ENCODE results near the gene AJUBA.
"Not testable (repeated sequence)": the region's sequence is repeated elsewhere in the genome, so short reads cannot be mapped to it uniquely, and the experiment has no call there.

The AJUBA gene

GRCh38 chr14:22979748-22980392, 2.5 kb downstream of the AJUBA start:
- no peak for DNase-seq
- no peak for TF ChIP-seq POLR2A (IDR thresholded peaks at IDR 0.05; ENCODE audit: low read length)
- TF ChIP-seq GATA1 (IDR thresholded peaks at IDR 0.05; ENCODE audit: low read depth, low read length) = no peak

DNA sequence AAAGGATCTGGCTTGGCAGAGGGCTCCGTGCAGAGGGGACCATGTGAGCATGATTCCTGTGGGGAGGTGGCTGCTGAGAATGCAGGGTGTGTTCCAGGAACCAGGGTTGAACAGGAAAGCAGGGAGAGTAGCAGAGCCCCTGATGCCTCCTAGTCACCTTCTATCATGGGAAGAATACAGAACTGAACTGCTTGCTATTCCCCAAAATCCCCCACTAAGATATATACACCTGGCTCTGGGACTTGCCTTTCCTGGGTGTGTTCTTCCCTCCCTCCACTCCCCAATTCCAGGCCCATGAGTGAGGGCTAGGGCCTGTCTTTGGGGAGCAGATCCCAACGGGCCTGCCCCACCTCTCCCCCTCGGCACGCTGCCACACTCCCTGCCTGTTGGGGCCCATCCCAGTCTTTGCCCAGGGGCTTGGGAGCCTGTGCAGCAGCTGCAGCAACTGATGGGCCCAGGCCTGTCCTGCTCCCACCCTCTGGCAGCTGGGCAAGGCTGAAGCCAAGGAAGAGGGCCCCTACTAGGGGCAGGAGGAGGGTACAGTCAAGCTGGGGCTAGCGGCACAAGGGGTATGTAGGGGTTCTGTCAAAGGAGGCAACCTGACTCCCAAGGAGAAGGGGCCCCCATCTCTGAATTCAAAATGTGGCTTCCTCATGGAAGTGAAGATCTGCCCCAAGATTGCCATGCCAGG, 3.2 kb downstream of the AJUBA start:
- no peak for DNase-seq
- TF ChIP-seq GATA1 (IDR thresholded peaks at IDR 0.05; ENCODE audit: low read depth, low read length) = no peak
- TF ChIP-seq POLR2A (IDR thresholded peaks at IDR 0.05; ENCODE audit: low read length) = no peak

DNA sequence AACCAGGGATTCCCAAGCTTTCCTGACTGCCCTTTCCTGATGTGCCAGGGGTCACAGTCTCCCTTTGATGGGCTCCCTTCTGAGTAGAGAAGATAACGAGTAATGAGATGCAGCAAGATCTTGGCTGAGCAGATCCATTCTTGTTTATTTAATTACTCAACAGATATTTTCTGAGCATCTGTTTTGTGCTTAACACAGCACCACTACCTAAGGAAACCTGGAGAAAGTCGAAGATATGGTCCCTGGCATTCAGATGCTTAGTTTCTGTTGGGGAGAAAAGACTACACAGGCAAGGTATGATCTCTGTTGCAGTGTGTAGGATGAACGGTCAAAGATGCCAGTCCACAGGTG, 3.9 kb downstream of the AJUBA start:
- no peak for TF ChIP-seq GATA1 (IDR thresholded peaks at IDR 0.05; ENCODE audit: low read depth, low read length)
- no peak for TF ChIP-seq POLR2A (IDR thresholded peaks at IDR 0.05; ENCODE audit: low read length)
- no peak for DNase-seq

DNA sequence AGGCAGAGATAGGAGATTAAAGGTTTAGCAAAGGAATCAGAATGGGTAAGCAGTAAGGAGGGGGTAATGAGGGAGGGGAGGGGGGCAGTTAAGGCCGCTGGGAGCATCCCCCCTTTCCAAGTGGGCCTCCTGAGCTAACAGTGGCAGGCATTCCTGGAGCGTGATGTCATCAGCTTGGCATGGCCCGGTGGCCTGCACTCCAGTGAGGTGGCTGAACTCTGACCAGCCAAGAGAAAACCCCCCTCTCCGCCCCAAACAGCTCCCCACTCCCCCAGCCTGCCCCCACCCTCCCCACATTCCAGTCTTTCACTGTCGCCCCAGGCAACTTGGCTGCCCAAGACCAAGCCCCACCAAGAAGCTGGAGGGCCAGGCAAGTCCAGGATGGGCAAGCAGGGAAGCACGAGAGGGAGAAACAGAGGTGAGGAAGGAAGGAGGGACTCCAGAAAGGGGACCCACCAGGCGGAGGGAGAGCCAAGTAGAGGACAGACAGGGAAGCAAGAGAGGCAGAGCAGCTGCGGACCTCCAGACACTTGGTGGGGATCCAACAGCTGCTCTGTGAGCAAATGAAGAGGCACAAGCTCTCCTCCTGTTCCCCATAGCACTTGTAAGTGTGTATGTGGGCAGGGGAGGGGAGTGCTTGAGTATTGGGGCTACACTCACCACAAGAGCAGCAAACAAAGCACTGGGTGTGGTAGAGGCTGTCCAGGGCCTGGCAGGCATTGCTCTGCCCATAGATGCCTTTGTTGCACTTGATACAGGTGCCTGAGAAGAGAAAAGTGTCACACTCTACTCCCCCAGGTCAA, 4.5 kb downstream of the AJUBA start:
- no peak for DNase-seq

GRCh38 chr14:22977434-22977683, 5.0 kb downstream of the AJUBA start:
- TF ChIP-seq POLR2A (IDR thresholded peaks at IDR 0.05; ENCODE audit: low read length) (no peak), GATA1 (IDR thresholded peaks at IDR 0.05; ENCODE audit: low read depth, low read length) (no peak)

More for the DNA sequence above, 4.5 kb downstream of the AJUBA start:
- TF ChIP-seq GATA1 (IDR thresholded peaks at IDR 0.05; ENCODE audit: low read depth, low read length) (no peak), POLR2A (IDR thresholded peaks at IDR 0.05; ENCODE audit: low read length) (no peak)

DNA sequence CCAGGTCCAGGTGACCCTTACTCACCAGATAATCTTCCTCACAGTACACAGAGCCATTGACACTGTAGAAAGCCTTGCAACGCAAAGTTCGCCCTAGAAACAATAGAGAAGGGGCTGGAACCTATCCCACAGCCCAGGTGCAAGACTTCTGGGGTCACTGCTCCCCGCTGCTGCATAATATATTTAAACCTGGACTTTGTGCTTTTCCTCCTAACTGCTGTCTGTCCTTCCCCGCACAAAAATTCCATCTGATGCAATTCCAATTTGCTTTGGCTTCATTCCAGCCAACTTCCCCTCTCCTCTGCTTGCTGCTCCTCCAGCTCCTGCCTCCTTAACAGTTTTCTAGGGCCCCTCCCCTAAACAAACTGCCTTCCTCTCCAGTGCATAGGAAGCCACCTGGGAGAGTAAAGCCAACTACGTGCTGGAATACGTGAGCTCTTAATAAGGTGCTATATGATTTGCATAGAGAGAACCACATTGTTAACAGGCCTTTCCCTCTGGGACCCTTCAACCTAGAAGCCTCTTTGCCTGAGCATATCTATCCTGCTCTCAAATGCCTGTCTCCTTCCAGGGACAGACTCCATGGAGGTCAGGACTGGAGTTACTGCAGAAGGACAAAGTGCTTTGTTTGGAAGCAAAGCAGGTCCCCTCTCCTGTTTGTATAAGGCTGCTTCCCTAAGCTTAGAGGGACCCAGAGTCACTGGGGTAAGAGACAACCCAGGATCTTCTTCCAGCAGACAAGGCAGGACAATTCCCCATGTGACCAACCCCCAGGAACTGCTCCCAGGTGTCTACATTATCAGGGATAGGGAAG, 5.5 kb downstream of the AJUBA start:
- TF ChIP-seq POLR2A (IDR thresholded peaks at IDR 0.05; ENCODE audit: low read length) = no peak
- TF ChIP-seq GATA1 (IDR thresholded peaks at IDR 0.05; ENCODE audit: low read depth, low read length) = no peak
- DNase-seq = no peak

More at GRCh38 chr14:22977434-22977683, 5.0 kb downstream of the AJUBA start:
- DNase-seq = no peak

GRCh38 chr14:22974530-22975313, 7.6 kb downstream of the AJUBA start:
- TF ChIP-seq POLR2A (IDR thresholded peaks at IDR 0.05; ENCODE audit: low read length) = no peak
- TF ChIP-seq GATA1 (IDR thresholded peaks at IDR 0.05; ENCODE audit: low read depth, low read length) = no peak
- DNase-seq = no peak

DNA sequence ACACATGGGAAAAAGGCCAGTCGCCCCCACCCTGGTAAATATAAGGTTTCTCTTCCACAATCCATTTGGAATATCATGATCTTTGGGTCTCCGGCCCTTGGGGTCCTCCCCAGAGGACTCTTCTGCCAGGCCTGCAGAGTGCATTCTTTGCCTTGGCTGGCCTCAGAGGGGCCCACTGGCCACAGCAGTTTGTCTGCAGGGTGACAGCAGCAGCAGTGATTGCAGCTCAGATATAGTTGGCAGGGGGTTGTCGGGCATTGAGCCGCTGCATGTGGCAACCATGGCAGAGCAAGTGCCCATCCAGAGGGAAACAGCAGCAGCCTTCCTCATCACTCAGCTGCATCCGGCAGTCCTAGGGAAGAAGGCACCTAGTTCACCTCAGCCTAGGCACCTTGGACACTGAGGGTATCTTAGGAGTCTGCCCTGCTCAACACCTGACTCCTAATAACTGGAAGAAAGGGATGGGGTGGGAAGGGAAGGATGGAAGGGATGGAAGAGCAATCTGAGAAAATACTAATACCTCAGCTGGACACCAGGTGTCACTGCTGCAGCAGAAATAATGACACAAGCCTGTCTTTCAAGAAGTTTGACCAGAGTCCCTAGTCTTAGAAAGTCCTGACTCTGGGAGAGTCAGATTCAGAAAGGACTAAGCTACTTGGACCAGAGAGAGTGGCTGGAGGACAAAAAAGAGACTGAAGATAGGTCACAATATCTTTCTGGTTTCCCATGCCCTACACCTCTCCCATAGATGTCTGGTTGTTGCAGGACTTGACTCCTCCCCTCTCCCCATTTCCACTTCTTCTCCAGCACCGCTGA, 8.9 kb downstream of the AJUBA start:
- peak; percentile 56 to 76 for DNase-seq
- TF ChIP-seq POLR2A (IDR thresholded peaks at IDR 0.05; ENCODE audit: low read length) (no peak), GATA1 (IDR thresholded peaks at IDR 0.05; ENCODE audit: low read depth, low read length) (no peak)

DNA sequence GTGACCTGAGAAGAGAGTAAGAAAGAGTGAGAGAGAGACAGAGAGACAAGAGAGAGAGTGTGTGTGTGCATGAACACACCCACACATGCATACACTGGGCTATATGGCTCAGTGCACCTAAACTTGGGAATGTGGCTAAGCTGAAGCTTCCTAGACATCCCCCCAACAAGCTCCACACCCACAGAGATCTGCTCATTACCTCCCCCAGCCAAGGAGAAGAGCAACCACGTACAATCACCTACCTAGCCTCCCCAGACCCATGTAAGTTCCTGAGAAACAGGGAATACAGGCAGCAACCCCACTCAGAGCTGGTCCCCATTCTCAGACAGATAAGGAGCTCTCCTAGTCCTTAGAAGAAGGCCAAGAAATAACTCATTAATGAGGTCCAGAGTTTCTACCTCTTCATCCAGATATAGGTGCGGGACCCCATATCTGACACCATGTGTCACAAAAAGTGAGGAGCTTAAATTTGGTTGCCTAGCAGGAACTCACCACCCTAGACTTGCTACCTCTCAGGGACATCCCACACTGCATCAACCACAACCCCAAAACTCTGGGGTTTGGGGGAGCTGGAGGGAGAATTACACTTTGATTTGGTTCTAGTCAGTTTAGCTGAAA, 9.9 kb downstream of the AJUBA start:
- no peak for TF ChIP-seq POLR2A (IDR thresholded peaks at IDR 0.05; ENCODE audit: low read length)
- no peak for TF ChIP-seq GATA1 (IDR thresholded peaks at IDR 0.05; ENCODE audit: low read depth, low read length)
- DNase-seq = no peak

GRCh38 chr14:22971152-22971551, 11.2 kb downstream of the AJUBA start:
- no peak for DNase-seq
- TF ChIP-seq GATA1 (IDR thresholded peaks at IDR 0.05; ENCODE audit: low read depth, low read length) = no peak
- TF ChIP-seq POLR2A (IDR thresholded peaks at IDR 0.05; ENCODE audit: low read length) = no peak

DNA sequence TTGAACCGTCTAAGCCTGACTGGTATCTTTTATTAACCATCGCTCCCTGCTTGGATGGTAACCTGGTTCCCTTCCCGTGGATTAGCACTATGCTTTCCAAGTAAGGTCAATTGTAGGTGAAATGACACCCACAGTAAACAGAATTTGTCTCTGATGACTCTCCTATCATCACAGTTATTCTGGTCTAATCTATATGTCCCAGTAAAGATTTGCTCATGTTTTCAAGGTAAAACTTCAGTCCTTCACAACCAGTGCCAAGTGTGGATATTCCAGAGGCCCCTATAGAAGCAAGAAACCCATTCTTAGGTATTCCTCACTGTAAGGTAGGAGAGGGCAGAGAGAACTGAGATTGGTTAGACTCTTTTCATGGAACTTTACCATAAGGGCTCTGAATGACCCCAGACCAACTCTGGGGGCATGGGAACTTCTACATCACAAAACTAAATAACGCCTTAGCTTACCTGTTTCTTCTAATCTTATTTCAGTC, 15.5 kb downstream of the AJUBA start:
- DNase-seq = no peak

DNA sequence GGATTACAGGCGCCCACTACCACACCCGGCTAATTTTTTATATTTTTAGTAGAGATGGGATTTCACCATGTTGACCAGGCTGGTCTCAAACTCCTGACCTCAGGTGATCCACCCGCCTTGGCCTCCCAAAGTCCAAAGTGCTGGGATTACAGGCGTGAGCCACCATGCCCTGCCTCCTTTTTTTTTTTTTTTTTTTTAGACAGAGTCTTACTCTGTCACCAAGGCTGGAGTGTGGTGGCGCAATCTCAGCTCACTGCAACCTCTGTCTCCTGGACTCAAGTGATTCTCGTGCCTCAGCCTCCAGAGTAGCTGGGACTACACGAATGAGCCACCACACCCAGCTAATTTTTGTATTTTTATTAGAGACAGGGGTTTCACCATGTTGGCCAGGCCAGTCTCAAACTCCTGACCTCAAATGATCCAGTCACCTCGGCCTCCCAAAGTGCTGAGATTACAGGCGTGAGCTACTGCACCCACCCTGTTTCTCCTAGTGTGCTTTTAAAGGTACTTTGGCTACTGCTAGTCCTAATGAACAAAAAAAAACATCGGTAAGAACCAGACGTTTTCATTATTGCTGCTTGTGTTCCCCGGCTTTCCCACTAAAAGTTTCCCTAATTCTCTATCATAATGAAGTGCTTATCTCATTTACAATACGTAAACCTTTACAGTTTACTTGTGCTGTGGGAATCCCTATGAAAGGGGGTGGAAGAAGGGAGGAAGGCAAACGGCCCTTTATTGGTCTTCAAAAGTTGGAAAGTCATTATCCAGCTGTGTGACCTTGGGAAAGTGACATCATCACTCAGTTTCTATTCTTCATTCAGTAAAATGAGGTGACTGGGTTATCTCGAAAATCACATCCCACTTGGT, 16.2 kb downstream of the AJUBA start:
- not testable (repeated sequence) for DNase-seq

More for the DNA sequence above, 15.5 kb downstream of the AJUBA start:
- no peak for TF ChIP-seq GATA1 (IDR thresholded peaks at IDR 0.05; ENCODE audit: low read depth, low read length)
- TF ChIP-seq POLR2A (IDR thresholded peaks at IDR 0.05; ENCODE audit: low read length) = no peak

Measured in erythroblast (primary cell).